Esophagus muscularis mucosa (tissue), 3 donors: Measurements from ENCODE around the gene ARID5B.

Experiments
- EP300 ChIP-seq: sonication (generic); formaldehyde crosslinking; IDR thresholded peaks from one replicate; pipeline ENCODE4 v1.6.1; 2017; ENCODE audit warnings: antibody characterized with exemption
- POLR2AphosphoS5 ChIP-seq, 2 donors: sonication (generic); formaldehyde crosslinking; IDR thresholded peaks; one replicate each; pipeline ENCODE4 v1.6.1; 2017; ENCODE audit warnings: antibody characterized with exemption in 2 of 2

DNA sequence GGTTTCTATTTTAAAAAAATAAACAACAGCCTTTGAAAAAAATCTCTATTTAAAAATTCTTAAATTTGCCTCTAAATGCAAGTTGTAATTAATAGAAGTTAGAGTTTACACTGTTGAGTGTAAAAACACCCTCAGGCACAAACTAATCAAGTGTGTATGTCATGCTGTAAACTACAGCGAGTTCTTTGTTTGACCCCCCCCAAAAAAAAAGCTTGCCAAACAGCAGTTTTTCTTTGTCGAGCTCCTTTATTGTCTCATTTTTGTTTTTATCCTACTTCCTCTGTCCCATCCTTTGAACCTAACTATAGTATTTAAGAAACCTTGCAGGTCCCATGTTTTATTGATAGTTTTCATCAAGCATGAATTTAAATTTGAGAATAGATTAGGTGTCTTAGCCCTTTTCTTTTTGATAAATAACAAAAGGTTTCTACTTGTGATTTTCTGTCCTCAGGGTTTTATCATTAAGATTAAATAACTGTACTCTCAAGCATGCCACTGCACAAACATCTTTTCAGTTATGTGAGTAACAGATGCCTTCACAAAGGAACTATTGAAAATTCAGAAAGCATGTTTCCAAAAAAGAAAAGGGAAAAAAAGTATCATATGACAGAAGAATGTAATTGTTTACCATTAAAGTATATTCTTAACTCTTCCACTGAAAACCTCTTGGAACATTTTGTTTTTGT, 176.0 kb downstream of the ARID5B start:
- TF ChIP-seq EP300: no peak
- no peak for TF ChIP-seq POLR2AphosphoS5 (IDR thresholded peaks at IDR 0.05)
